Putamen (tissue), 1 donor: ENCODE data around the gene PLCG2.

ENCODE experiments used
- DNase-seq: peaks from one replicate; pipeline ENCODE4 v3.0.0-alpha.2; 2016; ENCODE audit warnings: low spot score

Gene PLCG2

GRCh38 chr16:81879625-81880024 lies 100.5 kb downstream of the PLCG2 start:
- DNase-seq, result no peak

DNA sequence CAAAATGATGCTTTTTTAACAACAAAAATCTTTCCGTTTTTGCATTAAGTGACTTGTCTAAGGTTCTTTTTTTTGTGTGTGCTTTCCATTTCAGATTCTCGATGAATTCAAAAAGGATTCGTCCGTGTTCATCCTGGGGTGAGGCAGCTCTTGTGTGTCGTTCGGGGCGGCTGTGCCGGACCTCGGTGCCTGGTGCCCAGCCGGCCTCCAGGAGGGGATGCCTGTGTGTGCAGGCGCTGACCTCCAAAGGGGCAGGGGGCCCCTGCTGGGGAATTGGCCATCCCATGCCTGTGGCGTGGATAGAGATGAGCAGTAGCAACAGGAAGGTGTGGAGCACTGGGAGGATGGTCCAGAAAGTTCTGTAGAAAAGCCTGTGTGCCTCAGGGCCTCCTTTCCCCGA lies 101.7 kb downstream of the PLCG2 start:
- DNase-seq, result no peak

DNA sequence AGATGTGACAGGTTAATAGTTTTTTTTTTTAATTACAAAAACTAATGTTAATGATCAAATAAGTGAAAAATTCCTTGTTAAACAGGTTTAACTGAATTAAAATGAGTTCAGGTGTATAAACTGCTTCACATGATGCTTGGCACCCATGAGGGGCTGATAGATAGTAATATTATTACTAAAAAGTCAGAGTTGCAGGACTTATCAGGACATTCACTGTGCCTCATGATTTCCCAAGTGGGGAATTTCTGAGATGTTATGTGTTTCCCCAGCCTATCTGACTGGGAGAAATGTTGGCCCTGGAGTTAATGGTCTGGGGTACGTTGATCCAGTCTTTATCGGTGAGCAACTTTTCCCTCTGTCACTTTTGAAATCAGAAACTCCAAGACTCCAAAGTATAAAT lies 102.1 kb downstream of the PLCG2 start:
- no peak for DNase-seq

GRCh38 chr16:81882559-81882958 lies 103.5 kb downstream of the PLCG2 start:
- no peak for DNase-seq

GRCh38 chr16:81883235-81883634 lies 104.1 kb downstream of the PLCG2 start:
- DNase-seq, result no peak

- DNase-seq, result no peak
Measured at GRCh38 chr16:81885976-81886586, 107.0 kb downstream of the PLCG2 start.

DNA sequence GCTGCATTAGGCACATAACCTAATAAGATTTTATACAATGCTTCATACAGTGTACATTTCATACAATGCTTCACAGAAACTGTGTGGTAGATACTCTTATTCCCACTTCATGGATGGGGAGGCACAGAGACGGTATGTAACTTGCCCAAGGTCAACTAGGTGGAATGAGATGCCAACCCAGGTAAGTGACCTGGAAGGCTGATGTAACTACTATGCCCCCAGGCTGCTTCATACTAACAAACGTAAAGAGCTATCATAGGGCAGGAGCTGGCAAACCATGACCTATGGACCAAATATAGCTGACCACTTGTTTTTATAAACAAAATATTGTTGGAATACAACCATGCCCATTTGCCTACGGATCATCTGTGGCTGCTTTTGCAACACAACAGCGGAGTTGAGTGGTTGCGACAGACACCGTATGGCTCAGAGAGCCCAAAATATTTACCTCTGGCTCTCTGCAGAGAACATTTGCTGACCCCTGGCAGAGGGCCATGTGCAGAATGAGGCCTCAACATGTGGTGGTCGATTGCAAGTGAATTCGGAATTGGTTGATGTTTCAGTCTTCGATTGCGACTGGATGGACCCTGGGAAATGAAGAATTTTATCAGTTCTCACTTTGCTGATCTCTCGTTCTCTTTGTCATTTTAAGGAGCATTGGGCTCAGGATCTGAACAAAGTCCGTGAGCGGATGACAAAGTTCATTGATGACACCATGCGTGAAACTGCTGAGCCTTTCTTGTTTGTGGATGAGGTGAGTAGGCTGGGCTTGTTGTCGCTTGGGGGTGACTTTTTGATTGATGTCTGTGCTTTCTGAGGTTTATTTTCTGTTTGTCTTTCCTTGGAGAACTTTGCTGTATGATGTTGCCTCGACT lies 109.7 kb downstream of the PLCG2 start:
- DNase-seq, result no peak

DNA sequence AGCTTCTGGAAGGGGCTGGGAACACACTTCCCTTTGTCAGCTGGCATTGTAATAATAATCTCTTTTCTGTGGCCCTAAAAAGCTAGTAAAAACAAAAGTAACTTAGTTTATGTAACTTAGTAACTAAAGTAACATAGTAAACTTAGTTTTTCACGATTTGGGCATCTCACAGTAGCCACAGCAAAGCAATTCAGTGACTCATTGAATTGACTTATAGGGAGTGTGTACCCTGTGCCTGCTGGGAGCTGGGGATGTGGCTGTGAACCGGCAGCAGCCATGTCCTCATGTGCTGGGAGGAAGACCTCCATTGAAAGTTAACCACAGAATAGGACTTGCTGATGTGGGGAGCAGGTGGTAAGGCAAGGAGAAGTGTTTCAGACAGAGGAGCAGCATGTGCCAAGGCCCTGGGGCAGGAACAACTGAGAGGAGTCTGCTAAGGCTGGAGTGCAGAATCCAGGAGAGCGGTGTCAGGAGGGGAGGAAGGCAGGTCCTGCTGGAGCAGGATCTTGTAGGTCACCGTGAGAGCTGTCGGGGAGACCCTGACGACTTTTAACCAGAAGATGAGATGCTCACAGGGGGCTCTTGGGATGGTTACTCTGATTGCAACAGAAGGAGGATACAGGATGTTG lies 112.8 kb downstream of the PLCG2 start:
- DNase-seq, result no peak

- DNase-seq, result no peak
Measured at GRCh38 chr16:81894592-81894991, 115.5 kb downstream of the PLCG2 start.

DNA sequence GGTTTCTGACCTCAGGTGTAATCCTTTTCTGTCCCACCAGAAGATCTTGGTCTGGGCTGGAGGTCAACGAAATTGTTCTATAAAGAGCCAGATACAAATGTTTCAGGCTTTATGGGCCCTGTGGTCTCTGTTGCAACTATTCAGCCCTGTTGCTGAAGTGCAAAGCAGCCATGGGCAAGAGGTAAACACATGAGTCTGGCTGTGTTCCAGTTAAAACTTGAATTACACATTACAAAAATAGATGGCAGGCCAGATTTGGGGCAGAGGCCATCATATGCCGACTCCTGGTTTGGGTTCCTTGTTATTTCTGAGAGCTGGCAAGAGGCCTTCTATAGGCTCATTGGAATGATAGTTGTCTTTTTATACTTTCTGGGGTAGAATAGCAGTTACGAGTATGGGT lies 117.8 kb downstream of the PLCG2 start:
- no peak for DNase-seq

GRCh38 chr16:81899601-81900000 lies 120.5 kb downstream of the PLCG2 start:
- no peak for DNase-seq

- no peak for DNase-seq
Measured at GRCh38 chr16:81900014-81900413, 120.9 kb downstream of the PLCG2 start.

- DNase-seq, result no peak
Measured at GRCh38 chr16:81900456-81900855, 121.4 kb downstream of the PLCG2 start.

DNA sequence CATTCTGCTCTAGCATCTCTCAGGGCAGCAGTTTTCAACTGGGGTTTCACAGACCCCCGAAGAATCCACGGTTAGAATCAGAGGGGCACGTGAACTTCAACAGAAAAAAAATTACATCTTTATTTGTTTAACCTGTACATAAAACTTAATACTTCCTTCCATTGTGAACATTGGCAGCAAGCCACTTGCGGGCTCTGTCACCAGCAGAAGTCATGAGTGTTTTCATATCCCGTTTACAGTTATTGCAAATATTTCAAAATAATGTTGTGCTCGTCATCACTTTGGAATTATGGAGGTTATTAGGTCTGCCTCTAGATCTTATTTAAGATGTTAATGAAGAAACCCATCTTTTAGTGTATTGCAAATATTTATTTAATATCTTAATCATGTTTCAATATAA lies 122.4 kb downstream of the PLCG2 start:
- no peak for DNase-seq

DNA sequence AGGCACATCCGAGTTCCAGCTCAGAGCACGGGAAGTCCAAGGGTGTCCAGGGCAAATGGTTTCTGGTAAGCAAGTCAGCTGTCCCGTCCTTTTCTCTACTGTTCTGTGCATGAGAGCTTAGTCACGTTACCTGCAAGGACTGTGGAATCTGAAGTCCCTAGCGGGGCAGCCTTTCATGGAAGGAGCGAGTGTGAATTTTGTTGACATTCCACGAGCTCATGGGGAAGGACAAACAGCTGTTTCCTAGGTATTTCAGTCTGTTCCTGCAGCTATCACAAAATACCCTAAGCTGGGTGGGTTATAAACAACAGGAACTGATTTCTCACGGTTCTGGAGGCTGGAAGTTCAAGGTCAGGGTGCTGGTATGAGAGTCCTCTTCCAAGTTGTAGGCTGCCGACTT lies 122.9 kb downstream of the PLCG2 start:
- DNase-seq, result no peak

DNA sequence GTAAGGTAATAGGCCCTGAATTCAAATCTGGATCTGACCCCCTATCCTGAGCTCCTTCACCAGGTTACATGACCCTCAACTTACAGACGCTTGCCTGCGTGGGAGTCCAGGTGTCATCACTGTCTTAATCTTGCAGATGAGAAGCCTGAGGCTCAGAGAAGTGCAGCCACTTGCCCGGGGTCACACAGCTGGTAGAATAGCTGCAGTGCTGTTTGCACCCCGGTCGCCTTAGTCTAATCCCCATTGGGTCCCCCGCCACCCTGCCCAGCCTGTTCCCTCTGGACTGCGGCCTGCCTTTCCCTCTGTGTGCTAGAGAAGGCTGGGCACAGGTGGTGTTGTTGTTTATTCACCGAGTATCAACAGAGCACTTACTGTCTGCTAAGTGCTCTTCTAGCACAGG lies 125.2 kb downstream of the PLCG2 start:
- DNase-seq, result no peak

DNA sequence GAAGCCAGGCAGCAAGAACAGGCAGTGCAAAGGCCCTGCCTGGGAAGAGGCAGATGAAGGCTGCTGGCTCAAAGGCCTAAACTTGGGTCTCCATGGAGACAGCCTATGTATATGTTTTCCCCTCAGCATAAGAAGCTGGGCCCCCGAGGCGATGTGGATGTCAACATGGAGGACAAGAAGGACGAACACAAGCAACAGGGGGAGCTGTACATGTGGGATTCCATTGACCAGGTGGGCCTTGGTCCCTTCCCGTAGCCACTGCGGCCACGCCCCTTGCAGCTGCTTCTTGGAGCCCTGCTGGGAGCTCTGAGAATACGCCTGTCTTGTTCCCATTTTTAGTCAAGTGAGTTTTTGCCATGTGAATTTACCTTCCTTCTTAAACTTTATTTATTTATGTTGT lies 126.2 kb downstream of the PLCG2 start:
- no peak for DNase-seq

DNA sequence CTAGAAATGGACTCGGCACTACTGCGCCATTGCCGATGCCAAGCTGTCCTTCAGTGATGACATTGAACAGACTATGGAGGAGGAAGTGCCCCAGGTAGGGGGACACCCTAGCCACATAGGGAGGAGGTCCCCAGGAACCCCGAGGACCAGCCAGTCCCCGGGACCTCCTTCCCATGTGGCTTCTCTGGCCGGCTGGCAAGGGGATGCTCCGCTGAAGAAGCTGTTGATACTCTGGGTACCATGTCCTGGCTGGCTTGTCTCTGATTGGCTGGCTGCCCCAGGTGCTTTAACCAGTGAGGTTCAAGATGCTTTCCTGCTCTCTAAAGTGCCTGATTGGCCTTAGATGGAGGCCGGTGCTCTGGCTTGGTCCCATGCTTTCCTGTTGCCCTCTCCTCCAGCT lies 128.6 kb downstream of the PLCG2 start:
- no peak for DNase-seq

DNA sequence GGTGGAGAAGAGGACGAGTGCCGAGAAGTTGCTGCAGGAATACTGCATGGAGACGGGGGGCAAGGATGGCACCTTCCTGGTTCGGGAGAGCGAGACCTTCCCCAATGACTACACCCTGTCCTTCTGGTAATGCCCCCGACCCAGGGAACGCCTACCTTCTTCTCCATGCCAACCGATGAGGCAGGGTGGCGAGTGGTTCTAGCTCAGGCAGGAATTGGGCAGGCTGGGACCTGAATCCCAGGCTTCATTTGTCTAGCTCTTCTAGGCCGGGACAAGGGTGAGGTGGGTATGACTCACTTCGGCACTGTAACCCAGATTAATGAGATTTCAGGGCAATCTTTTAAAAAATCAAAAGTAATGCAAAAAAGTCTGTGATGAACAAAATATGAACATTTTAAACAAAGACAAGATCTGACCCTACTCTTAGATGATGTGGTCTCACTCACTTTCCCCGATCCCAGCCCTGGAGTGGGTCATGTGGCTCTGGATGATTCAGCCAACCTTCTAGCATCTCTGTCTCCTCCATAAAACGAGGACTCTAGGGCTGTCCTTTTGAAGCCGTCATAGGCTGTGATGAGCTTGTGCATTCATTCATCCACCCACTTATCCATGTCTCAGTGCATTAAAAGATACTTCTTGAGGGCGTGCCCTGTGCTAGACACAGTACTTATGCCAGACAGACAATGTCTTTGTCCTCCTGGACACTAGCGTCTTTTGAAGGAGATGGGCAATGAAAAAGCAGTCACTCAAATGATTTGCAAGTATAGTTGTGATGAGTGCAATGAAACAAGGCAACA lies 129.6 kb downstream of the PLCG2 start:
- no peak for DNase-seq

GRCh38 chr16:81910366-81910885 lies 131.3 kb downstream of the PLCG2 start:
- no peak for DNase-seq

- DNase-seq, result no peak
Measured at GRCh38 chr16:81912395-81912794, 133.3 kb downstream of the PLCG2 start.

DNA sequence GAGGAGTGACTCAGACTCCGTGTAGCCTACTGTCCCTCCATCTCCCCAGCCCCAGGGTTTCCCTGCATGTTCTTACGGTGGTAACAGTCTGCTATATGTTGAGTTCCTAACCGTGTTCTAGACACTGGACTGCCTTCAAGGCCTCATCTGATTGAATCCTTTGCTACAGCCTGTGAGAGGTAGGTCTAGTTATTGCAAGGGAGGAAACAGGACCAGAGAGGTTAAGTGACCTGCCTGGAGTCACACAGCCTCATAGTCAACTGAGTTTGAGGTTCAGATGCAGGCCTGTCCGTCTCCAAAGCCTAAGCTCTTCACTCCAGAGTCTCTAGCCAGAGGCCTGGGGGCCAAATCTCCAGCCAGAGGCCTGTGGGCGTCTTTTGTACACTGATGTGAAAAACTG lies 134.1 kb downstream of the PLCG2 start:
- DNase-seq, result no peak
